NOMO-1 treated with DMSO at 0.1 percent for 48 hours (cell line): ENCODE results near the gene PPP2R3A.

ENCODE experiments used
- DNase-seq: peaks from one replicate; lab custom pipeline; 2025; ENCODE audit not compliant: unreplicated experiment; lab: John Stamatoyannopoulos, UW

PPP2R3A gene

DNA sequence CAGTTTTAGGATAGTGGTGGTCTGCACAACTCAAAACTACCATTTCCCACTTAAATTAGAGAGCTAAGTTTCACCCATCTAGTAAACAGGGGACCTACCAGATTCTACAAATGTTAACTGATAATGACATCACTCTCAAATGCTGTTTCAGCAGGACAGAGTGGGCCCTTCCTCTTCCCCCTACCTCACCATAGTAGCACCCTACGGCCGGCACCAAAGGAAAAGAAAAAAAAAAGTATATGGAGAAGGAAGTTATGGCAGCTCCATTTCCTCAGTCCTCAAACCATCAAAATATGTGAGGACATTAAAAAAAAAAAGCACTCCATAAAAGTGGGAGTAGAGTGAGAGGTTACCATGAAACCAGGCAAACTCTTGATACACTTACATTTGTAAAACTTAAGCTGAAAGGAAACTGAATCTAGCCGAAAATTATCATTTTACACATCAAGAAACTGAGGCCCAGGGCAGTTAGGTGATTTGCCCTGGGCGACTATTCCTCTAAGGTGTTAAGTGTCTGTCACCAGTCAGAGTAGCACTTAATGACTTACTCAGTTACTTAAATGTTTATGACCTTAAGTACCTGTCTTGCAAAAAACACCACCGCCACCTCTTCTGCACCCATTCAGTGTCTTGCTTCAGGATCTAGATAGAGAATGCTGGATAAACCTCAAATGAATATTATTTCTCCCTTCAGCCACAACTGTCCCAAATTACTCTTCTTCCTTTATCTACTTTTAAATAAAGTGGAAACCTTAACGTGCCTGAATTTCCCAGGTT, 227.9 kb downstream of the PPP2R3A start:
- peak; percentile 16 for DNase-seq

DNA sequence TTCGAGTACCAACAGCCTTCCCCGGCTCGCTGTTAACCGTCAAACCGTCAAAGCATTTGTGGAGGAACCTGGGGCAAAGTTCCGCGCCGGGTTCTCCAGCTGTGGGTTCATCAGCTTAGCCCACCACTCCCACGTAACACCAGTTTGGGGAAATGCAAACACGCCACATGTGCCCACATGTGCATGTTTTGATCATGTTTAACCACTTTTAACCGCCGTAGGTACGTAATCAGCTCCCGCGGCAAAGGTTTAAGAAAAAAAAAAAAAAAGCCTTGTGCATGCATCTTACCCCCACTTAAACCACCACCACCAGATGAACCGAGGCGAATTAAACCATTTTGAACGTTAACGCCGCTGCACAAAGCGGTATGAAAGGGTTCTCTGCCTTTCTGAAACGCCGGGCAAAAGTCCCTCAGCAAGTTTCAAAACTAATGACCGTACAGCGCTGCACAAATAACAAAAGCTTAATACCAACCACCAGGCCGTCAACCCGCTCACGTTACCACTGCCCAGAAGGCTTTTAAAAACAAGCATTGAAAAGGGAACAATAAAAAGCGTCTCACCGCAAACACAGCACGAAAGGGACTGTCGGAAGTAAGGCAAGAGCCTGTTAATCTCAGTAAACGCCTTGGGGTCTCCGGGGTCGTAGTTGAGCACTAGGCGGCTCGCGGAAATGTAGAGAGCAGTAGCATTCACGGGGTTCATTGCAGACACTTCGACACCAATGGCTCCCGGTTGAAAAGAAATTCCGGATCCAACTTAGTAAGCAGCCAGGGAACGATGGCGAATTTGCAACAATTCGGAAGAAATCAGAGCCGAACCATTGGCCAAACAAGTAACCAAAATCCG, 229.1 kb downstream of the PPP2R3A start:
- peak; percentile 37 for DNase-seq

DNA sequence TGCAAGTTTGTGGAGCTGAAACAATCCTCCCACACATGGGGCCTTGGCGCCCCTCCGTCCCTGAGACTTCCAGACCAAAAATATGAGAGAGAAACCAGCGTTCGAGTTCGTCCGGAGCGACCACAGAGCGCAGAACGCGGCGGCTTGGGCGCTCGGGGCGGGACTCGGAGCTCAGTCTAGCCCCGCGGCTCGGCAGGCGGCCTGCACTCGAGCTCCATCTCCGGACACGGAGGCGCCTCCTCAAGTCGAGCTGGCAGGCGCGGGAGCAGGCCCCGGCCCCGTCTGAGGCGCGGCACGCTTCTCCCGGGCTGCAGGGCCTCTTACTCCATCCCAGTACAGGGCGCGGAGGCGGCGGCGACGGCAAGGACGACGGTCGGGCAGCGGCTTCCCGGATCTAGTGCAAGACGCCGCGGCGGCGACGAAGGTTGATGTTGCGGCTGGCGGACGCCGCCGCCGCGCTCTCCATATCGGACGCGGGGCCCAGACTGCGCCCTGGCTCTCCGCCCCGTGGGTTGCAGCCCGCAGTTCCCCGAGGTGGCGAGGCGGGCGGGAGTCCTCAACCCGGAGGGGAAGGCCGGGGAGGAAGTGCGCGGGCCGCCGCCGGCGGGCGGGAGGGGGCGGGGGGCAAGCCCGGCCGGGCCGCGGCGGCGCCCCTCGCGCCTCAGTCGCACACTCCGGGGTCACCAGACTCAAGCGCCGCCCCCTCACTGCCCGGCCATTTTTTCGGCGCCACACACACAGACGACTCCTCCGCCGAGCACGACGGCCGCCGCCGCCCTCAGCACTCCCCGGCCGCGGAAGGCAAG, 229.9 kb downstream of the PPP2R3A start:
- DNase-seq, result peak; percentile 80

DNA sequence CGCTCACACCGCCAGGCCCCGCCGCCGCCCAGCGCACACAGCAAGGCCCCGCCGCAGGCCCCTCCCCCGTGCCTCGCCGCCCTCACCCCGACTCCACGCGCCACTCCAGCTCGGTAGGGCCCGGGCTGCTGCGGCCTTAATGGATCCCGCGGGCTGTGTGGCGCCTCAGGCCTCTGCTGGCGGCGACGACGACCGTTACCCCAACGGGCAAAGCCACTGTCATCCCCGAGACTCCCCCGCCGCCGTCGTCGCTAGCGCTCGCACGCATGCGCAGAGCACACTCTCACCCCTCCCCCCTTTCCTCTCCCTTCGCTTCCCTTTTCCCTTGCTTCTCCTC, 230.5 kb downstream of the PPP2R3A start, which contains the start of gene MSL2:
MSL2 (minus strand) TSS at position 272 of the 337 bp plus-strand sequence. CDS start 1,222 bp downstream, outside the sequence.
- no peak for DNase-seq

GRCh38 chr3:136196401-136197158, 231.1 kb downstream of the PPP2R3A start:
- DNase-seq, result peak; percentile 100

- peak; percentile 39 for DNase-seq
Measured at GRCh38 chr3:136197159-136197793, 231.7 kb downstream of the PPP2R3A start.
